ENCODE results near the gene ZNF527. TPM values are rescaled to one million over a fixed set of nuclear protein-coding genes. Genes with fewer than 3 reads are reported as not detected.
A peak's percentile ranks its signal among the peaks of the same experiment; 100 is the strongest.

Gene ZNF527
- total and polyA plus RNA-seq, 7 experiments from 2014 or later: 5.6 to 13.6 (median 11.9) TPM

GRCh38 chr19:37412700-37413099 is 41.8 kb downstream of the ZNF527 start:
- ATAC-seq (no peak), DNase-seq (no peak)
- H3K27me3 Mint-ChIP-seq: no peaks in the 10 kb centered on the region
- H3K9me3 Mint-ChIP-seq: peaks cover 6 to 100% (median 72%) of the 10 kb centered on the region in 11 donors
- H3K9me3 ChIP-seq (ENCODE audit: control insufficient read depth in 2 of 3, low read length in 3 of 3): peaks cover 36 to 88% (median 37%) of the 10 kb centered on the region in 3 experiments
- no peak overlapping the region for H3K27ac Mint-ChIP-seq
- ChIA-PET POLR2A (no interaction called here), CTCF (no interaction called here)
- H3K4me3 Mint-ChIP-seq: no peak overlapping the region
- intact Hi-C loops (cut with micrococcal nuclease): no loop called here
- H3K27me3 ChIP-seq (ENCODE audit: control insufficient read depth in 2 of 2, insufficient read depth in 2 of 2, low read length in 2 of 2): no peaks in the 10 kb centered on the region
- H3K4me1 Mint-ChIP-seq: no peaks in the 10 kb centered on the region
- H3K36me3 Mint-ChIP-seq: peaks cover 20 to 58% (median 41%) of the 10 kb centered on the region in 5 donors
- peaks cover 5 to 38% (median 7%) of the 10 kb centered on the region in 3 experiments for H3K36me3 ChIP-seq (ENCODE audit: control insufficient read depth in 2 of 3, insufficient read depth in 3 of 3, low read length in 3 of 3)
- no peak overlapping the region for H3K27ac ChIP-seq (ENCODE audit: low read depth, low read length)
- no peaks in the 10 kb centered on the region for H3K4me1 ChIP-seq (ENCODE audit: control insufficient read depth in 2 of 2, insufficient read depth in 2 of 2, low read length in 2 of 2)
- H3K4me3 ChIP-seq (ENCODE audit: low read length): peak overlapping the region; percentile 25

- H3K27ac Mint-ChIP-seq: no peak overlapping the region
- ChIA-PET CTCF (no interaction called here), POLR2A (no interaction called here)
- H3K9me3 Mint-ChIP-seq: peaks cover 7 to 100% (median 70%) of the 10 kb centered on the region in 11 donors
- Histone ChIP-seq H3K4me3 (ENCODE audit: low read length) (no peak overlapping the region), H3K27ac (ENCODE audit: low read depth, low read length) (no peak overlapping the region), H3K27me3 (ENCODE audit: control insufficient read depth in 2 of 2, insufficient read depth in 2 of 2, low read length in 2 of 2) (no peaks in the 10 kb centered on the region), H3K9me3 (ENCODE audit: control insufficient read depth in 2 of 3, low read length in 3 of 3) (peaks cover 34 to 85% (median 34%) of the 10 kb centered on the region in 3 experiments), H3K36me3 (ENCODE audit: control insufficient read depth in 2 of 3, insufficient read depth in 3 of 3, low read length in 3 of 3) (peaks cover 5 to 42% (median 7%) of the 10 kb centered on the region in 3 experiments), H3K4me1 (ENCODE audit: control insufficient read depth in 2 of 2, insufficient read depth in 2 of 2, low read length in 2 of 2) (no peaks in the 10 kb centered on the region)
- H3K36me3 Mint-ChIP-seq: peaks cover 21 to 62% (median 49%) of the 10 kb centered on the region in 5 donors
- DNase-seq: no peak
- ATAC-seq: no peak
- intact Hi-C loops (cut with micrococcal nuclease): no loop called here
- H3K4me1 Mint-ChIP-seq: no peaks in the 10 kb centered on the region
- no peaks in the 10 kb centered on the region for H3K27me3 Mint-ChIP-seq
- no peak overlapping the region for H3K4me3 Mint-ChIP-seq
Observed at GRCh38 chr19:37413313-37414084, 42.6 kb downstream of the ZNF527 start.

Other genes starting within 250 kb of the ZNF527 start
- gene ZNF585A, start 198.4 kb upstream of the ZNF527 start, total RNA-seq: 10 to 100 TPM in 2 of 5 experiments, 1 to 10 TPM in 3; 3.5 to 24.3 (median 7.2) TPM
- gene ZNF585A, start 198.4 kb upstream of the ZNF527 start, polyA plus RNA-seq: 10 to 100 TPM; 35.8 to 56.8 TPM
- gene ZNF585B, start 160.6 kb upstream of the ZNF527 start, total RNA-seq: 10 to 100 TPM in 3 of 5 experiments, 1 to 10 TPM in 2; 4.2 to 24.0 (median 13.5) TPM
- 1 to 10 TPM; 8.4 to 10.0 TPM for gene ZNF585B, start 160.6 kb upstream of the ZNF527 start, polyA plus RNA-seq
- gene ZNF383, start 152.9 kb upstream of the ZNF527 start, total RNA-seq: 10 to 100 TPM; 12.2 to 33.4 (median 21.2) TPM
- gene ZNF383, start 152.9 kb upstream of the ZNF527 start, polyA plus RNA-seq: 10 to 100 TPM; 11.8 to 13.2 TPM
- gene ZNF569, start 96.3 kb downstream of the ZNF527 start, total RNA-seq: 10 to 100 TPM in 2 of 5 experiments, 1 to 10 TPM in 3; 4.1 to 16.4 (median 8.5) TPM
- gene ZNF569, start 96.3 kb downstream of the ZNF527 start, polyA plus RNA-seq: 1 to 10 TPM; 5.0 to 5.9 TPM
- gene ZNF570, start 98.3 kb downstream of the ZNF527 start, total RNA-seq: 10 to 100 TPM in 2 of 5 experiments, 1 to 10 TPM in 3; 5.1 to 10.9 (median 9.1) TPM
- 1 to 10 TPM; 4.1 to 4.6 TPM for gene ZNF570, start 98.3 kb downstream of the ZNF527 start, polyA plus RNA-seq
- 10 to 100 TPM in 1 of 5 experiments, 1 to 10 TPM in 4; 1.1 to 11.7 (median 6.0) TPM for gene ZNF793, start 135.8 kb downstream of the ZNF527 start, total RNA-seq
- gene ZNF793, start 135.8 kb downstream of the ZNF527 start, polyA plus RNA-seq: 1 to 10 TPM; 3.3 to 4.0 TPM
- 10 to 100 TPM in 1 of 5 experiments, 1 to 10 TPM in 4; 1.5 to 12.4 (median 9.0) TPM for gene ZNF571, start 223.7 kb downstream of the ZNF527 start, total RNA-seq
- 1 to 10 TPM; 5.2 to 5.9 TPM for gene ZNF571, start 223.7 kb downstream of the ZNF527 start, polyA plus RNA-seq
- gene ZNF540, start 223.8 kb downstream of the ZNF527 start, total RNA-seq: 10 to 100 TPM in 4 of 5 experiments, under 1 TPM in 1; 0.99 to 22.7 (median 17.6) TPM
- gene ZNF540, start 223.8 kb downstream of the ZNF527 start, polyA plus RNA-seq: 1 to 10 TPM; 7.4 to 9.0 TPM